ENCODE data around the gene ARL15. TPM values are rescaled to one million over a fixed set of nuclear protein-coding genes. Genes with fewer than 3 reads are reported as not detected.

ARL15 gene
- polyA plus RNA-seq, 1 of the 3 experiments (the other 2 are of a cell fraction) = 6.4 TPM

- Histone ChIP-seq H3K4me3 (ENCODE audit: low read depth in 2 of 2, low read length in 1 of 2) (no peak overlapping the region), H3K9me2 (no peaks in the 10 kb centered on the region), H3K4me1 (ENCODE audit: control insufficient read depth in 1 of 2, insufficient read depth in 2 of 2, low read depth in 1 of 2, low read length in 1 of 2) (peaks cover 0 to 16% of the 10 kb centered on the region in 2 experiments; a peak in 2 of 4 replicates), H4K20me1 (ENCODE audit: insufficient read depth) (no peaks in the 10 kb centered on the region), H3K4me2 (no peak overlapping the region), H3K36me3 (replicated peaks in 1 of 2; ENCODE audit: control insufficient read depth in 1 of 2, insufficient read depth in 2 of 2, low read length in 1 of 2) (no peaks in the 10 kb centered on the region), H3K79me2 (ENCODE audit: insufficient read depth) (no peaks in the 10 kb centered on the region), H3K27ac (ENCODE audit: low read depth in 2 of 2, low read length in 1 of 2) (peak overlapping the region in 1 of 2 experiments; percentile 43; a peak in 2 of 4 replicates), H2AFZ (ENCODE audit: low read depth) (no peak overlapping the region), H3K9ac (no peak overlapping the region), H3K9me3 (no peaks in the 10 kb centered on the region), H3K27me3 (ENCODE audit: insufficient read depth) (no peaks in the 10 kb centered on the region), H3F3A (replicated peaks; ENCODE audit: insufficient read depth) (no peaks in the 10 kb centered on the region)
- DNase-seq = peak; percentile 15
- 43% methylated on average over 6 of the region's 6 CpGs for WGBS (ENCODE audit: low lambda C conversion rate)
- ChIA-PET CTCF (interaction anchor here (0.6 to 2.1 kb wide), 7 partner anchors 11 to 722 kb away, joined by 3 to 6 read pairs (median 3); no protein-coding TSS in a partner anchor), POLR2A (no interaction called here)
- peak; percentile 35; the same call in 1 of the 2 replicates for TF ChIP-seq PBX3 (IDR thresholded peaks at IDR 0.05)
- no peak for TF ChIP-seq EZH2phosphoT487 (IDR thresholded peaks at IDR 0.05; ENCODE audit: borderline replicate concordance, low read depth)
- TF ChIP-seq RFX5 (IDR thresholded peaks at IDR 0.05; ENCODE audit: low read length) = no peak
- no peak for TF ChIP-seq TAF1 (IDR thresholded peaks at IDR 0.05; ENCODE audit: borderline replicate concordance, low read depth, low read length)
- no peak for TF ChIP-seq RXRA (IDR thresholded peaks at IDR 0.05; ENCODE audit: borderline replicate concordance, low read depth)
- TF ChIP-seq IRF3 (IDR thresholded peaks at IDR 0.05; ENCODE audit: low read depth, low read length) = no peak
- TF ChIP-seq SIN3A (IDR thresholded peaks at IDR 0.05; ENCODE audit: borderline replicate concordance, low read depth, low read length) = no peak
- peak; percentile 63; the same call in 1 of the 2 replicates for TF ChIP-seq TCF12 (IDR thresholded peaks at IDR 0.05)
- TF ChIP-seq POLR2AphosphoS5 (IDR thresholded peaks at IDR 0.05; ENCODE audit: low read depth, low read length) = no peak
- TF ChIP-seq FOSL2 (IDR thresholded peaks at IDR 0.05; ENCODE audit: borderline replicate concordance, low read depth) = no peak
- no peak for TF ChIP-seq REST (IDR thresholded peaks at IDR 0.05; ENCODE audit: low read depth, low read length)
- TF ChIP-seq RCOR1 (IDR thresholded peaks at IDR 0.05; ENCODE audit: low read length) = peak; percentile 29; the same call in 1 of the 2 replicates
- TF ChIP-seq CTCF (IDR thresholded peaks at IDR 0.05) = peak; percentile 51
- TF ChIP-seq NFIC (IDR thresholded peaks at IDR 0.05; ENCODE audit: borderline replicate concordance) = no peak
- peak; percentile 46 for TF ChIP-seq RAD21 (IDR thresholded peaks at IDR 0.05; ENCODE audit: low read length)
- TF ChIP-seq USF2 (IDR thresholded peaks at IDR 0.05; ENCODE audit: borderline replicate concordance, low read depth, low read length) = no peak
- no peak for TF ChIP-seq NRF1 (IDR thresholded peaks at IDR 0.05; ENCODE audit: low read depth, low read length)
- no peak for TF ChIP-seq MXI1 (IDR thresholded peaks at IDR 0.05; ENCODE audit: low read depth, low read length)
- TF ChIP-seq USF1 (IDR thresholded peaks at IDR 0.05; ENCODE audit: borderline replicate concordance, low read depth) = no peak
- no peak for TF ChIP-seq MAX (IDR thresholded peaks at IDR 0.05; ENCODE audit: low read depth)
- TF ChIP-seq SMC3 (IDR thresholded peaks at IDR 0.05; ENCODE audit: low read depth, low read length) = no peak
- TF ChIP-seq GABPA (IDR thresholded peaks at IDR 0.05; ENCODE audit: low read depth) = no peak
- no peak for TF ChIP-seq ELF1 (IDR thresholded peaks at IDR 0.05)
Observed at GRCh38 chr5:54148067-54148845, 162.1 kb downstream of the ARL15 start.

Data from SK-N-SH (cell line).